ENCODE measurements around the gene PNMT. TPM values are rescaled to one million over a fixed set of nuclear protein-coding genes. Genes with fewer than 3 reads are reported as not detected.

Gene PNMT
- total RNA-seq, 2 experiments from 2014 or later: not detected

DNA sequence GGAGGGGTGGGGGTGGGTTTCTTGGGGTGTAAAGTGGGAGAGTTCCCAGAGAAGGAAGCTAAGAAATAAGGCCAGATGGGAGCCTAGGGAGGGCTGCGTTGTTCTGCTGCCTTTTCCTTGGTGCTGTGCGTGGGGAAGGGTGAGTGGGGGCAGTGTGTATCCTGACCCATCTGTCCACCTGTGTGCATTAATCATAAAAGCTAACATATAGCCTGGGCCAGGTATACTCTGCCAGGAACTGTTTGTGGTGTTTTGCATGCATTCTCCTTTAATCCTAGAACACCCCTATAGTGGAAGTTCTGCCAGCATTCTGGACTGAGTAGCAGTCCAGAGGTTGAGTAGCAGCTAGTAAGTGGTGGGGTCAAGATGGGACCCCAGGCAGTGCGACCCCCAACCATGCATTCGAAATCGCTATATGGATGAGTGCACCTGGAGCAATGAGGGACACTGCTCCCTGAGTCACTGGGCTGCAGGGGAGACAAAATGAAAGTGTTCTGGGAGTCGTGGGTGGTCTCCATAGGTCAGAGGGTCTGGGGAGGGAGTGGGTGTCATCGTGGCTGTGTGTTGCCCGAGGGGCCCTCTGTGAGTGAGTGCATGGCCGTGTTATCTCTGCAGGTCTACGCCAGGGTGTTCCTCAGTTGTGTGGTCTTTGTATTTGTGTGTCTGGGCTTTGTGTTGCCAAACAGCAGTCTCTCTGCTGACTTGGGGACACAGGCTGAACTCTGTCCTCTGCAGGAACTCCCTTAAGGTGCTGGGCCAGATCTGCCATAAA is 32.9 kb downstream of the PNMT start:
- CTCF ChIA-PET: interaction anchor here (0.7 to 1.8 kb wide), 3 partner anchors 12 to 80 kb away, joined by 3 to 5 read pairs (median 4); partner anchors contain the start of gene MIEN1
- H3K9me3 Mint-ChIP-seq: no peaks in the 10 kb centered on the region
- no peaks in the 10 kb centered on the region for H3K36me3 Mint-ChIP-seq
- DNase-seq: no peak
- peaks cover 6% of the 10 kb centered on the region for H3K4me1 Mint-ChIP-seq (ENCODE audit: low read depth)
- POLR2A ChIA-PET: no interaction called here
- intact Hi-C loops (cut with micrococcal nuclease): no loop called here
- peaks cover 26% of the 10 kb centered on the region for H3K27me3 Mint-ChIP-seq
- no peak overlapping the region for H3K27ac Mint-ChIP-seq
- no peak overlapping the region for H3K4me3 Mint-ChIP-seq

DNA sequence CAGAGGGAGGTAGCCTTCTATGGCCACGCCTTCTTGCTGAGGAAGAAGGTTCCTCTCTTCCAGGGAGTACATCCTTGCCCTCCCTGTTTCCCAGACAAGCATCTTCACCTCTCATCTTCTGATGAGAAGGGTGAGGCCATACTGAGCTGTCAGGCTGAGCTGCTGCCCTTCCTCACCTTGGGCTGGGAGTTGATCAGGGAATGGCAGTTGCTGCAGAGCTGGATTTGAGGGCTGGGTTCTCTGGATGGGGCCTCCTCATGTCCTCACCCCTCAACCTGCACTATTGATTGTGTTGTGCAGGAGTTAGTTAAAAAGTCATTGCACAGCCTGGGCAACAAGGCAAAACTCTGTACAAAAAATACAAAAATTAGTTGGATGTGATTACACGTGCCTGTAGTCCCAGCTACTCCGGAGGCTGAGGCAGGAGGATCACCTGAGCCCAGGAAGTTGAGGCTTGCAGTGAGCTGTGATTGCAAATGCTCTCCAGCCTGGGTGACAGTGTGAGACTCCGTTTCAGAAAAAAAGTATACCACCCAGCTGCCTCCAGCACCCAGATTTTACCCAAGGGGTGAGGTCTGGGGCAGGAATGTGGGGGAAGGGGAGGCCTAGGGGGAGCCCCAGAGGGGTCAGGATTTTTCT is 33.6 kb downstream of the PNMT start:
- DNase-seq: no peak
- Mint-ChIP-seq H3K27ac (no peak overlapping the region), H3K9me3 (no peaks in the 10 kb centered on the region), H3K36me3 (no peaks in the 10 kb centered on the region), H3K4me1 (ENCODE audit: low read depth) (peaks cover 9% of the 10 kb centered on the region), H3K4me3 (no peak overlapping the region), H3K27me3 (peaks cover 26% of the 10 kb centered on the region)
- intact Hi-C loops (cut with micrococcal nuclease): no loop called here
- POLR2A ChIA-PET: no interaction called here
- CTCF ChIA-PET: interaction anchor here (1.8 kb wide), 1 partner anchor 29 kb away, joined by 5 read pairs; the partner anchor contains the start of gene MIEN1

DNA sequence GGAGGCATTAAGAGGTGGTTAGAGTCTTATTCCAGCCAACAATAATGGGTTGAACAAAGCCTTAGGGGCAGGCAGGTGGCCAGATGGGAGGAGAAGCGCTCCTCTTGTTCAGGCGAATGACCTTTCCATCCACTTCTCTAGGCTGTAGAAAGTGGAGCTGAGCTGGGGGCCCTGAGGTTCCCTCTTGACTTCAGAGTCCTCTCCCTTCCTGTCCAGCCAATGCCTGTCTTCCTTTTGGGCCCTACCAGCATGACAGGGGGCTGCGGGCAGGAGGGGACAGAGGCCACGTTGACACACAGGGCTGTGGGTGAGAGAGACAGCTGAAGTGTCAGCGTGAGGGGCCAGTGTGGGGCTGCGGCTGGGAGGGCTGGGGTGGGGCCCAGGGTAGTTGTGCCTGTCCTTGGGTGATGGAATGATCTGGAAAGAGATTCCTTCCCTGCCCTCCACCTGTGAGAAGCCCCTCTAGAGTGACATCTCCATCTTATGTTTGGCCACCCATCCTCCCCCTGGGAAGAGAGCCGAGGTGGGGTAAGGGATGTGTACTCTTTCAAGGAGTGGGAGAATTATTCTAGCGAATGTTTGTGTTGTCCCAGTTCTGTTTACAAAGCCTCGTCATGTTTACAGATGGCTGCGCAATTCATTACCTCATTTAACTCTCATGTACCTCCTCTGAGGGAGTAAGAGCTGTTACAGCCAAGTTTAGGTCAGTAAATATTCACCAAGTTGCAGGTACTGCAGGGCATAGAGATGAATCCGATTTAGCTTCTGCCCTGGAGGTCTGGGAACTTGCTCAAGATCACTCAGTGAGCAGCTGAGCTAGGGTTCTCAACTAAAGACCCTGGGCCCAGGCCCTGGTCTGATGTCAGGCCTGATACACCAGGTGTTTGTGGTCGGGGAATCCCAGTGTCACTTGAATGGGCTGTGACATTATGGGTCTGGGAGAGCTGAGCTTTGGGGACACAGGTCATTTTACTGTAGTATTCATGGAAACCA is 34.9 kb downstream of the PNMT start:
- intact Hi-C loops (cut with micrococcal nuclease): no loop called here
- H3K36me3 Mint-ChIP-seq: no peaks in the 10 kb centered on the region
- CTCF ChIA-PET: no interaction called here
- DNase-seq: no peak
- no peaks in the 10 kb centered on the region for H3K9me3 Mint-ChIP-seq
- H3K27me3 Mint-ChIP-seq: peaks cover 25% of the 10 kb centered on the region
- no peak overlapping the region for H3K27ac Mint-ChIP-seq
- H3K4me3 Mint-ChIP-seq: no peak overlapping the region
- POLR2A ChIA-PET: no interaction called here
- H3K4me1 Mint-ChIP-seq (ENCODE audit: low read depth): peaks cover 15% of the 10 kb centered on the region

DNA sequence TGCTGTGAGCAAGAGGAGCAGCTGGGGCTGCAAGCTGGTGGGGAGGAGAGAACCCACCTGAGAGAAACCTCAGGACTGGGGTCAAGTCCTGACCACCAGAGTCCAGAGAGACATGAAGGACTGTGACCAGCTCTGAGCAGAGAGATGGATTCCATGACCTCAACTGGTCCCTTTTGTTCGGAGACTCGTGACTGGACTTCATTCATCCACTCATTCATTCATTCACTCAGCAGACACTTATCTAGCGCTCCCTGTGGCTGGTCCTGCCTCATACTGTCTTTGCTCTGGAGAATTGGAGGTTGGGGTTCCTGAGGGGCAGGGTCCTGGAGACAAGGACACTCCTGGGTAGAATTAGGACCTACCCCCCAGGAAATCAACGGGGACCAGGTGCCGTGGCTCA is 35.7 kb downstream of the PNMT start:
- DNase-seq: no peak
- Mint-ChIP-seq H3K36me3 (no peaks in the 10 kb centered on the region), H3K4me1 (ENCODE audit: low read depth) (peaks cover 15% of the 10 kb centered on the region), H3K27me3 (peaks cover 23% of the 10 kb centered on the region), H3K4me3 (no peak overlapping the region), H3K27ac (no peak overlapping the region), H3K9me3 (no peaks in the 10 kb centered on the region)
- ChIA-PET POLR2A (no interaction called here), CTCF (no interaction called here)
- intact Hi-C loops (cut with micrococcal nuclease): no loop called here

DNA sequence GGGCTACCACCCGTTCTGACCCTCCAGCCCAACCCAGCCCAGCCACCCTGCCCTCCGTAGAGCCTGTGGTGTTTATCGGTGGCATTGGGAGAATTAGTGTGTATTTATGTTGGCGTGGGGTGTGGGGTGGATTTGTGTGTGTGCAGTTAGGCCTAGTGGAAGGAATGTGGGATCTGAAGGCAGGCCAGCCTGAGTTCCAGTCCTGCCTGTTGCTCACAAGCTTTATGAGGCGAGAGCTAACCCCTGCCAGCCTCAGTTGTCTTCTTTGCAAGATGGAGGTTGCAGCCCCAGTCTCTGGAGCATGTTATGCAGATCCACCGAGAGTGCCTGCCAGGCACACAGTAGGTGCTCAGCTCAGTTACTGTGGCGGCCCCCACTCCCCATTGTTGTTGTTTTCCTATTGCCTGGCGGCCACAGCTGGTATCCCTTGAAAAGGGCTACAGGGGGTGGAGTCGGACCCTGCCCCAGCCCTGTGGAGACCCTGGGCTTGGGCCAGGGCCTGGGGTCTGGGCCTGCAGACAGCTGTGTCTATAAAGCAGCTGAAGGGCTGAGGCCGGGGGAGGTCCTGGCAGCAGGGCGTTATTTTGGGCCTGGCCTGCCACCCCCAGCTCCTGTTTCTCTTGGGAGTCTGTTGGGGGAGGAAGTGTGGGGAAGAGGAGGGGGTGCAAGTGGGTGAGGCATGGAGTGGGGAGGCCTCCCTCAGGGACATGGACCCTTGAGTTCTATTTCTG is 36.7 kb downstream of the PNMT start:
- intact Hi-C loops (cut with micrococcal nuclease): no loop called here
- peaks cover 12% of the 10 kb centered on the region for H3K4me1 Mint-ChIP-seq (ENCODE audit: low read depth)
- POLR2A ChIA-PET: no interaction called here
- H3K4me3 Mint-ChIP-seq: no peak overlapping the region
- H3K27me3 Mint-ChIP-seq: peaks cover 13% of the 10 kb centered on the region
- H3K27ac Mint-ChIP-seq: no peak overlapping the region
- H3K9me3 Mint-ChIP-seq: no peaks in the 10 kb centered on the region
- no peaks in the 10 kb centered on the region for H3K36me3 Mint-ChIP-seq
- CTCF ChIA-PET: interaction anchor here (2.1 kb wide), 1 partner anchor 25 kb away, joined by 5 read pairs; the partner anchor contains the start of gene MIEN1
- DNase-seq: no peak

DNA sequence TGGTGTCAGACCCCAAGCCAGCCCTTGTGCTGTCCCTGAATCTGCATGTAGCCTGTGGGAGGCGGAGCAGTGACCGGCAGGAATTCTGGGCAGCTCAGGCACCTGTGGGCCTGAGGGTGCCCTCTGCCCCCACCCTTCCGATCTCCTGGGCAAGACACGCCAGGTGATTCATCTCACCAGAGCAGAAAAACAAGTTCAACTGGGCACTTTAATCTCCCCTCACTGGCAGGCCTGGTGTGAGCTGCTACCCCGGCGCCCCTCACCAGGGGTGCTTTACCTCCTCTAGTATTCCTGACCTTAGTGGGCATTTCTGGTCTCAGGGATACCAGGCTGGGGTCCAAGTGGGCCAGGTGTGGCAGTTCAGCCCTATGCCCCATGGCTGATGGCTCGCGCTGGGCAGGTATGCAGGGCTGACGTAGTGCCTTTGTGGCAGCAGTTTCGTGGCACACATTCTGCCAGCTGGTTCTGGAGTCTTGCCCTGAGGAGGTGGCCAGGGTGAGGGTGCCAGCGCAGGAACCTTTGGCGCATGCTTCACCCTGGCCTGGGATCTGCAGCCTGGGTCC is 37.6 kb downstream of the PNMT start:
- POLR2A ChIA-PET: no interaction called here
- CTCF ChIA-PET: interaction anchor here (0.9 to 2.1 kb wide), 2 partner anchors 24 to 71 kb away, joined by 3 to 5 read pairs; partner anchors contain the start of gene MIEN1

DNA sequence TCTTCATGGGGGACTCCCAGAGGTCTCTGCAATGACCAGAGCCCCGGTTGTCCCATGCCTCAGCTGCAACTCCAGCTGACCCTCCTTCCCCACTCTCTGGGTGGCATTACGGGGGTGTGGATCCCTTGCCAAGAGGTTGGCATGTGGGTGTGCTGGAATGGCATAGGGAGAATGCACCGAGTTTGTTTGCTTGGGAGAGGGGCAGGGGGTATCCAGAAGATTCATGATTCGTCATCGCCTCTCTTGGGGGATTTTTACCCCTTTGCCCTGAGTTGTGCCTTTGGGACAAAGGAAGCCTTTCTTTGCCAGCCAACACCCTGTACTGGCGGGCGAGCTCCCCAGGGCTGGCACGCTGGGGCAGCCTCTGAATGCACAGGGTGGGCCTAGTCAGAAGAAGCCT is 38.1 kb downstream of the PNMT start:
- no peak for DNase-seq
- ChIA-PET CTCF (interaction anchor here (0.9 to 2.1 kb wide), 2 partner anchors 24 to 71 kb away, joined by 3 to 5 read pairs; partner anchors contain the start of gene MIEN1), POLR2A (no interaction called here)
- H3K9me3 Mint-ChIP-seq: no peaks in the 10 kb centered on the region
- intact Hi-C loops (cut with micrococcal nuclease): no loop called here
- H3K4me1 Mint-ChIP-seq (ENCODE audit: low read depth): peaks cover 9% of the 10 kb centered on the region
- no peaks in the 10 kb centered on the region for H3K36me3 Mint-ChIP-seq
- H3K27me3 Mint-ChIP-seq: peaks cover 6% of the 10 kb centered on the region
- no peak overlapping the region for H3K27ac Mint-ChIP-seq
- no peak overlapping the region for H3K4me3 Mint-ChIP-seq

More for the DNA sequence above, 37.6 kb downstream of the PNMT start:
- Mint-ChIP-seq H3K4me3 (no peak overlapping the region), H3K4me1 (ENCODE audit: low read depth) (peaks cover 11% of the 10 kb centered on the region), H3K27me3 (peaks cover 11% of the 10 kb centered on the region), H3K36me3 (no peaks in the 10 kb centered on the region), H3K27ac (no peak overlapping the region), H3K9me3 (no peaks in the 10 kb centered on the region)
- DNase-seq: no peak
- intact Hi-C loops (cut with micrococcal nuclease): no loop called here

DNA sequence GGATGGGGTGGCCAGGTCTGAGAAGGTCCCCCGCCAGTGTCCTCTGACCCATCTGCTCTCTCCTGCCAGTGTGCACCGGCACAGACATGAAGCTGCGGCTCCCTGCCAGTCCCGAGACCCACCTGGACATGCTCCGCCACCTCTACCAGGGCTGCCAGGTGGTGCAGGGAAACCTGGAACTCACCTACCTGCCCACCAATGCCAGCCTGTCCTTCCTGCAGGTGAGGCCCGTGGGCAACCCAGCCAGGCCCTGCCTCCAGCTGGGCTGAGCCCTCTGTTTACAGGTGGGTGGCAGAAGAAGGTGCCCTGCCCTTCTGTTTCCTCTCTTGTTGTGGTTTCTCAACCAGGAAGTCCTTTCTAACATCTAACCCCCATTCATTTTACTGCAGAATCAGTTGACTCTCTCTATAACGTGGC is 38.7 kb downstream of the PNMT start:
- DNase-seq: peak; percentile 17
- Mint-ChIP-seq H3K36me3 (no peaks in the 10 kb centered on the region), H3K27ac (no peak overlapping the region), H3K27me3 (peaks cover under 1% of the 10 kb centered on the region), H3K9me3 (no peaks in the 10 kb centered on the region), H3K4me1 (ENCODE audit: low read depth) (peaks cover 9% of the 10 kb centered on the region), H3K4me3 (no peak overlapping the region)
- ChIA-PET POLR2A (no interaction called here), CTCF (no interaction called here)
- intact Hi-C loops (cut with micrococcal nuclease): no loop called here

DNA sequence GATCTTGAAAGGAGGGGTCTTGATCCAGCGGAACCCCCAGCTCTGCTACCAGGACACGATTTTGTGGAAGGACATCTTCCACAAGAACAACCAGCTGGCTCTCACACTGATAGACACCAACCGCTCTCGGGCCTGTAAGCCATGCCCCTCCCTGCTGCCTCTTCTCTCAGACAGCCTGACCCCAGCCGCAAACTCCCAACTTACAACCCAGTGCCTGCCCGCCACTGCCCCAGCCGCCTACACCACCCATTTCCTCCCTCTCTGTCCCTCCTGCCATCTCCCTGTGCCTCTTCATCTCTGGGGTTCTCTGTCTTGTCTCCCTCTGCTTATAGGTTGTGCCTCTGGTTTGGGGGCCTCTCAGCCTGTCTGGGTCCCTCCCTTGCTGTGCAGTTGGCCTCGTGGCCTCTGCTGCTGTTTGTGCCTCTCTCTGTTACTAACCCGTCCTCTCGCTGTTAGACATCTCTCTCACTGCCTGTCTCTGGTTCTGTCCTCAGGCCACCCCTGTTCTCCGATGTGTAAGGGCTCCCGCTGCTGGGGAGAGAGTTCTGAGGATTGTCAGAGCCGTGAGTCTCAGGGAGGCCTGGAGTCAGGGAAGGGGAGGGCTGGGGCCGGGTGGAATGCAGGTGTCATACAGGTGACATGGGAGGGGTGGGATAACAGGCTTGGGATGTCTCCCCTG is 41.2 kb downstream of the PNMT start:
- H3K27ac Mint-ChIP-seq: no peak overlapping the region
- H3K27me3 Mint-ChIP-seq: no peaks in the 10 kb centered on the region
- POLR2A ChIA-PET: no interaction called here
- CTCF ChIA-PET: interaction anchor here (1.3 kb wide), 1 partner anchor 21 kb away, joined by 4 read pairs; the partner anchor contains the start of gene MIEN1
- H3K36me3 Mint-ChIP-seq: no peaks in the 10 kb centered on the region
- no peak overlapping the region for H3K4me3 Mint-ChIP-seq
- no peaks in the 10 kb centered on the region for H3K9me3 Mint-ChIP-seq
- DNase-seq: no peak
- intact Hi-C loops (cut with micrococcal nuclease): no loop called here
- H3K4me1 Mint-ChIP-seq (ENCODE audit: low read depth): peaks cover 9% of the 10 kb centered on the region

DNA sequence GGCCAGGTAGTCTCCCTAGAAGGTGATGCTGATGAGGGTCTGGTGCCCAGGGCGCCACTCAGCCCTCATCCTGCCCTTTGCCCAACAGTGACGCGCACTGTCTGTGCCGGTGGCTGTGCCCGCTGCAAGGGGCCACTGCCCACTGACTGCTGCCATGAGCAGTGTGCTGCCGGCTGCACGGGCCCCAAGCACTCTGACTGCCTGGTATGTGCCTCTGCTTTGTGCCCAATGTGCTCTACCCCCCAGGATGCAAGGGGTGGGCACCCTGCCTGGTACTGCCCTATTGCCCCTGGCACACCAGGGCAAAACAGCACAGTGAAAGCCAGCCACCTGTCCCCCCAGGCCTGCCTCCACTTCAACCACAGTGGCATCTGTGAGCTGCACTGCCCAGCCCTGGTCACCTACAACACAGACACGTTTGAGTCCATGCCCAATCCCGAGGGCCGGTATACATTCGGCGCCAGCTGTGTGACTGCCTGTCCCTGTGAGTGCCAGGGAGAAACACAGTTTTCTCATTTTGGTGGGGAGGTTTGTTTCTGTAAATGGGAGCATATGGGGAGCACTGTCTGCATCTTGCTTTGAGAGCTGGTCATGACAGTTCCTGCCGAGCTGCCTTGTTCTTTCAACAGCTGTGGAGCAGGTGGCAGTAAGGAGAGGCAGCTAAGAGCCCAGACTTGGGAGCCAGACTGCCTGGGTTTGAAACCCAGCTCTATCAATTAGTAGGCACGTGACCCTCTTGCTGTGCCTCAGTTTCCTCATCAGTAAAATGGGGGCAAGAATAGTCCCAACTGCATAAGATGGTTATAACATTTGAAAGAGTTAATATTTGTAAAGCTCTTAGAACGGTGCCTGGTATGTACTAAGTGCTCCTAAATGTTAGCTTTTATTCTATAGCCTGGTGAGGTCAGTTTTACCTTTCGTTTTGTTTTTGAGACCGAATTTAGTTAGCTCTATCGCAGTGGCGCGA is 42.0 kb downstream of the PNMT start:
- H3K36me3 Mint-ChIP-seq: no peaks in the 10 kb centered on the region
- ChIA-PET POLR2A (no interaction called here), CTCF (interaction anchor here (1.1 to 1.3 kb wide), 2 partner anchors 20 to 56 kb away, joined by 3 read pairs; partner anchors contain the start of gene MIEN1)
- no peaks in the 10 kb centered on the region for H3K27me3 Mint-ChIP-seq
- intact Hi-C loops (cut with micrococcal nuclease): no loop called here
- H3K4me3 Mint-ChIP-seq: no peak overlapping the region
- H3K9me3 Mint-ChIP-seq: no peaks in the 10 kb centered on the region
- H3K4me1 Mint-ChIP-seq (ENCODE audit: low read depth): peaks cover 9% of the 10 kb centered on the region
- no peak for DNase-seq
- H3K27ac Mint-ChIP-seq: no peak overlapping the region

Data from activated CD4-positive, alpha-beta memory T cell treated with anti-CD3 and anti-CD28 coated beads for 36 hours (primary cell).